Sigmoid colon (tissue), 4 donors: ENCODE measurements around the gene MCF2L.

ENCODE experiments used
- EP300 ChIP-seq, 4 donors: sonication (generic); formaldehyde crosslinking; IDR thresholded peaks; one replicate each; pipeline ENCODE4 v1.6.1; 2017; ENCODE audit warnings: antibody characterized with exemption in 4 of 4
- POLR2A ChIP-seq, 2 donors: fragments of 450-650 bp; IDR thresholded peaks; one replicate each; pipeline ENCODE4 v1.6.1; 2016; ENCODE audit warnings: antibody characterized with exemption in 2 of 2, mild to moderate bottlenecking in 2 of 2, moderate library complexity in 2 of 2
- TF ChIP-seq, protein P1 (sequence below), 4 experiments: fragments of 450-650 bp in 3 of 4; fragments of 200-600 bp in 1 of 4; IDR thresholded peaks; one replicate each; pipeline ENCODE4 v1.5.1; 2016 to 2019; ENCODE audit warnings: antibody characterized with exemption in 4 of 4, mild to moderate bottlenecking in 3 of 4, moderate library complexity in 2 of 4

- TF ChIP-seq, protein P1, sequence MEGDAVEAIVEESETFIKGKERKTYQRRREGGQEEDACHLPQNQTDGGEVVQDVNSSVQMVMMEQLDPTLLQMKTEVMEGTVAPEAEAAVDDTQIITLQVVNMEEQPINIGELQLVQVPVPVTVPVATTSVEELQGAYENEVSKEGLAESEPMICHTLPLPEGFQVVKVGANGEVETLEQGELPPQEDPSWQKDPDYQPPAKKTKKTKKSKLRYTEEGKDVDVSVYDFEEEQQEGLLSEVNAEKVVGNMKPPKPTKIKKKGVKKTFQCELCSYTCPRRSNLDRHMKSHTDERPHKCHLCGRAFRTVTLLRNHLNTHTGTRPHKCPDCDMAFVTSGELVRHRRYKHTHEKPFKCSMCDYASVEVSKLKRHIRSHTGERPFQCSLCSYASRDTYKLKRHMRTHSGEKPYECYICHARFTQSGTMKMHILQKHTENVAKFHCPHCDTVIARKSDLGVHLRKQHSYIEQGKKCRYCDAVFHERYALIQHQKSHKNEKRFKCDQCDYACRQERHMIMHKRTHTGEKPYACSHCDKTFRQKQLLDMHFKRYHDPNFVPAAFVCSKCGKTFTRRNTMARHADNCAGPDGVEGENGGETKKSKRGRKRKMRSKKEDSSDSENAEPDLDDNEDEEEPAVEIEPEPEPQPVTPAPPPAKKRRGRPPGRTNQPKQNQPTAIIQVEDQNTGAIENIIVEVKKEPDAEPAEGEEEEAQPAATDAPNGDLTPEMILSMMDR (IDR thresholded peaks at IDR 0.05) = no peak
- TF ChIP-seq POLR2A (IDR thresholded peaks at IDR 0.05) = no peak
- TF ChIP-seq EP300 (IDR thresholded peaks at IDR 0.05) = no peak
Measured at GRCh38 chr13:112978561-112979405, 9.8 kb downstream of the MCF2L start.
